ENCODE results near the gene SNX3.
"Not testable (repeated sequence)": the region's sequence is repeated elsewhere in the genome, so short reads cannot be mapped to it uniquely, and the experiment has no call there.

SNX3 gene

DNA sequence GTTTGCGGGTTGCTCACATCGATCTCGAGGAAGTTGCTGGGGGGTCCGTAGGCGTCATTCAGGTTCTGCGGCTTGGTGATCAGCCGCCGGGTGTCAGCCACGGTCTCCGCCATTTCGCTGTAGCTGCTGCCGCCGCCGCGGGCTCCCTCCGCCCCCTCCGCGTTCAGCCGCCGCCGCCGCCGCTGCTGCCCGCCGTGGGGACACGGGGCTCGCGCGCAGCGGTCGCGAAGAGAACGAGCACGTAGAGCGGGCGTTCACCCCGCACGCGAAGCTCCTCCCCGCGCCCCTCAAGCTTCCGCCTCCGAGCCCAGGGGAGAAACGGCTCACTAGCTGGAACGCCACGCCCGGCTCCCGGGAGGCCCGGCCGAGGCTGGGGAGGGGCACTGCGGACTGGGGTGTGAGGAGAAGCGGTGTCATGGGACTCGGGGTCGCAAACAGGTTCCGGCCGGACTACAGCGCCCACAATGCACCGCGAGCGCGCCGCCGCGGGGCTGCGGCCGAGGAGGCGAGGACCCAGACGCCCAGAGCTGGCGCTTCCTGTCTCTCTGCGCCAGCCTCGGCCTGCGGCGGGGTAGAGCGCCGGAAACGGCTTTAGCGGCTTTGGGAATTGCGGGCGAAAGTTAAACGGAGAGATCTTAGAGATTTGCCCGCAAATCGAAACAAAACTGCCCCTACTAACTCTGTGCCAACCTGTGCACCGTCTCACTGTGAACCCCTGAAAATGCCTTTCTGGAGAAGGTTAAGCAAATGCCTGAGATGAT lies at the start of gene SNX3:
TSS of gene SNX3 (minus strand) at position 232 of the 761 bp plus-strand sequence. CDS start at position 113, 119 bp downstream.
- DNase-seq: peak; percentile 91 to 99

DNA sequence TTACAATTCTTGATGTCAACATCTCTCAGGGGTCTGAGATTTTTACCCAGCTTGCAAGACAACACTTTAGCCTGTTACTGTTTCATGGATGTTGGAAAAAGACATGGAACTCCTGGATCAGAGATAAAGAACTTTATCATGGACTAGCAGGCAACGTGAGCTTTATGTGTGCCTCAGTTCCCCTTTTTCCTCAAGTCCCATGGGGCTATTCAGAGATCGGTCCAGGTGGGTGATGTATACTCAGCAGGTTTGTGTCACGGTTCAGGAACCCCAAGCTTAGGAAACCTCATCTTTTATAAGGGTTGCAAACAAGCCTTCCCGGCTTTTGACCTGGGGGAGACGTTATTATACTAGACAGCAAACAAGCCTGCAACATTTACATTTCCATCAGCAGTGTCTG lies 49.0 kb upstream of the SNX3 start:
- no peak for DNase-seq

DNA sequence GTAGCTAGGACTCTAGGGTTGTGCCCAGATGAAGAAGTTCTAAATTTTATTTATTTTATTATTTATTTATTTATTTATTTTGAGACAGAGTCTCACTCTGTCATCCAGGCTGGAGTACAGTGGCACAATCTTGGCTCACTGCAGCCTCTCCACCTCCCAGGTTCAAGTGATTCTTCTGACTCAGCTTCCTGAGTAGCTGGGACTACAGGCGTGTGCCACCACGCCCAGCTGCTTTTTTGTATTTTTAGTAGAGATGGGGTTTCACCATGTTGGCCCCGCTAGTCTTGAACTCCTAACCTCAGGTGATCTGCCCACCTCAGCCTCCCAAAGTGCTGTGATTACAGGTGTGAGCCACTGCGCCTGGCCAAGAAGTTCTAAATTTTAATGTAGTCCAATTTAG lies 47.8 kb upstream of the SNX3 start:
- DNase-seq: not testable (repeated sequence)

DNA sequence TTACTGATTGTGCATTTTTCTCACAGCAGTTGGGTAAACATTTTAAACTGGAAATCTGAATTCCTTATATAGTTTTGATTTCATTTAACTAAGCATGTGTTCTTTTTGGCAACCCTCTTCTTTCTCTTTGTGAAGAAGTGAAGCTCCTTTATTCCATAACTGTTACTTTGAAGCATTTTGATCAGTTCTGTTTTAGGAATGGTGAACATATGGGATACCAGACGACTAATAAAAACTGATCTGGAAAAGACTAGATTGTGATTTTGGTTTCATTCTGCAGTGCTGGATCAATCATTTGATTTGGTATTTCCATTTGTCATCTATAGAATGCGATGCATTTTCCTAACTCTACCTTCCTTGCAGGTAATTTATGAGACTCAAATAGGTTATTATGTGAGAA lies 43.8 kb upstream of the SNX3 start:
- DNase-seq: no peak

DNA sequence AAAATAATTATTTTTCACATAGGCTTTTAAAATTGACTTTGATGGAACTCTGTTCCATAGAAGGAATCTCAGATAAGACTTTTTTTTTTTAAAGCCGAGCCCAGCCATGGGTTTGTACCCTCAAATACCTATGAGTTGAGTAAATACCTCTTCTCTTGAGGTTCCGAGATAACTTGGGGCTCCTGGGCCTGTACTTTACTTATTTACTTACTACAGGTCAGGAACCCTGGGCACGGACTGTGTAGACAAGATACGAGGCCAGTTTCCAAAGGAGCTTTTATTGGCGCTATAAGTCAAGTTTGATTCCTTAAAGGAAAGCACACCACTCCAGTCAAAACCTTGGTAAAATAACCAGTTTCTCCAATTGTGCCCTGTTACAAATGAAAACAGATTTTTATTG lies 41.5 kb upstream of the SNX3 start:
- no peak for DNase-seq

DNA sequence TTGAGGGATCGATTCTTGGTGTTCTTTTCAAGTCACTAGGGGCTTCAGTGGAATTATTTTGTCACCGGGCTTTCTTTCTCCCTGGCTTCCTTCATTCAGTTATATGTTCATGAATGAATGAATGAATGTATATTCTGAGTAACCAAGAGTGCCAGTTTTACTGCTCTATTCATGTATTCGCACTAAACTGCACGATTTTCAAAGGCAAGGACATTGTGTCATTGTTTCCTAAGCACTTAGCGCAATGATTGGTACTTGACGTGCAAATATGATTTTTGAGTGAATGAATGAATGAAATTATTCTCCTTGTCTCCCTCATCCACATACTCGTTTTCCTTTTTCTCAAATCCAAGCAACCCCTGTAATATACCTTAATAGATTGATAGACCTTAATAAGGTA lies 34.8 kb upstream of the SNX3 start:
- no peak for DNase-seq

DNA sequence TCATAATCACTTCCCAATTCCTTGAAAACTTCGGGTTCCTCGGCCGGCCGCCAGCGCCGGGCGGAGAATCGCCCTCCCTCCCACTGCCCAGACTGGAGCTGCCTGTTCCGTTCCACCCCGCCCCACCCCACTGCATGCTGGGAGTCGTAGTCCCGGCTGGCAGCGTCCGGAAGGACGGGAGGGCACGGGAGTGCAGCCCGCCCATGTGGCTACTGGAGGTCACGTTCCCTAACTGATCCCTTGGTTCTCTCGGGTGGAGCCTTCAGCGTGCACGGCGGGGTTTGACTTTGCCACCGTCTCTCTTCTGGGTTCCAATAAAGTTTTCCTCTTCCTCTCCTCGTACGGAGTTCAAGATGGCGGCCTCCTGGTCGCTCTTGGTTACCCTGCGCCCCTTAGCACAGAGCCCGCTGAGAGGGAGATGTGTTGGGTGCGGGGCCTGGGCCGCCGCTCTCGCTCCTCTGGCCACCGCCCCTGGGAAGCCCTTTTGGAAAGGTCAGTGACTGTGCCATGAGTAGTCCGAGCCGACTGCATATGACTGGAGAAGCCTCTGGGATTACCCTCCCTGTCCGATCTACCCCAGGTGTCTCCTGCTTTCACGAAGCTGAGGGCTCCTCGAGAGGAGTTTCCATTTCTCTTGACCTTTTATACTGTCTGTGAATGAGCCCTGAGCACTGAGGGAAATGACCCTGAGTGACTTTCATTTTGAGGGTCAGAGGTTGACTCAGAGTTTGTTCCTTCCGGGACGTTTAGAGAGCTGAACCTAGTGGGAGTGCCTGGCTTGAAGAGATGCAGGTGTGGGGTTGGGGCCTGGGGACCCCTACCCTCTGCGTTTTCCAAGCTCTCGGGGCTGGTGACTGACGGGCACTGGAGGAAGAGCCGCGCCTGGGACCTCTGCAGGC lies 34.1 kb upstream of the SNX3 start, which contains the start of gene AFG1L:
TSS of gene AFG1L (plus strand) at position 328 of the 899 bp plus-strand sequence. CDS start at position 354, 26 bp downstream.
- DNase-seq: peak; percentile 83 to 89

DNA sequence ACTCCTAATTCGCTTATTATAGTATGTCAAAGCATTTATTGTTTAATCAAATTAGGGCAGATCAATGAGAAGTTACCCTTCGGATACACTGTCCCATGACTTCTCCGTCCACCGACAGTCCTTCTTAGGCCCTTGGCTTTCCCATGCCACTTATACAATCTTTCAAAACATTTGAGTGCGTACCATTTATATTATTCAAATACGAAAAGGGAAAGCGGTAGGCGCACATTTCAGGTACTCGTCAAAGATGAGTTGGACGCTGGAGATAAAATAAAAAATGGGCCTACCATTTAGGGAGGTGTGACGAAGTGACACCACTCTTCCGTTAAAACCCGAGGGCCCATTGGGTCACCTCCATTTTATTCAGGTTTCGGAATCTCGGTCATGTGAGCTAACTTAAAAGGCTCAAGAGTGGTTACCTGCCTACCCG lies 33.5 kb upstream of the SNX3 start:
- DNase-seq: no peak

DNA sequence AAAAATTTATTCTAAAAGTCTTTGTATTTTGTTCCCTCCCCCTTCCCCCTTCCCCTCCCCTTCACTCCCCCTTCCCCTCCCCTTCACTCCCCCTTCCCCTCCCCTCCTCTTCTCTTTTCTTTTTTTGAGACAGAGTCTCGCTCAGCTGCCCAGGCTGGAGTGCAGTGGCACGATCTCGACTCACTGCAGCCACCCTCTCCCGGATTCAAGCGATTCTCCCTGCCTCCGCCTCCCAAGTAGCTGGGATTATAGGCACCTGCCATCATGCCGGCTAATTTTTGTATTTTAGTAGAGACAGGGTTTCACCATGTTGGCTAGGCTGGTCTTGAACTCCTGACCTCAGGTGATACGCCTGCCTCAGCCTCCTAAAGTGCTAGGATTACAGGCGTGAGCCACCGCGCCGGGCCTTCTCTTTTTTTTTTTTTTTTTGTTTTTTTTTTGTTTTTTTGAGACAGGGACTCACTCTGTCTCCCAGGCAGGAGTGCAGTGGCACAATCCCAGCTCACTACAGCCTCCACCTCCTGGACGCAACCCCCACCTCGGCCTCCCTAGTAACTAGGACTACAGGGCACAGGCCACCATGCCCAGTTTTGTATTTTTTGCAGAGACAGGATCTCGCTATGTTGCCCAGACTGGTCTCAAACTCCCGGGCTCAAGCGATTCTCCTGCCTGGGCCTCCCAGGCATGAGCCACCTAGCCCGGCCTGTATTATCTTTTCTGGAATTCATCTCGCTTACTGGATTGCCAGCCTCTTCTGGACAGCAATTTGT lies 32.9 kb upstream of the SNX3 start:
- DNase-seq: no peak

DNA sequence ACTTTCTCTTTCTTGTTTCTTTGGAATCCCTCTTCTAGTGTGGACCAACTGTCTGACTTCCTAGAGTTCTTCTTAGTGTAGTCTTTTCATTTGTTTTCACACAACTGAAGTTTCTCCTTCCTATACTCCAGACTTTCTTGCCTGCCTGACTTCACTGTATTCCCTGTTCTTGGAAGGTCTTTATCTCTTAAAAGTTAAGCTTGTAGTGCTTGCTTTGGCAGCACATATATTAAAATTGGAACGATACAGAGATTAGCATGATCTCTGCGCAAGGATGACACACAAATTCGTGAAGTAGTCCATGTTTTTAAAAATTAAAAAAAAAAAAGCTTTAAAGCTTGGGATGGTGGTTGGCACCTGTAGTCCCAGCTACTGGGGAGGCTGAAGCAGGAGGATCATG lies 31.7 kb upstream of the SNX3 start:
- DNase-seq: not testable (repeated sequence)

DNA sequence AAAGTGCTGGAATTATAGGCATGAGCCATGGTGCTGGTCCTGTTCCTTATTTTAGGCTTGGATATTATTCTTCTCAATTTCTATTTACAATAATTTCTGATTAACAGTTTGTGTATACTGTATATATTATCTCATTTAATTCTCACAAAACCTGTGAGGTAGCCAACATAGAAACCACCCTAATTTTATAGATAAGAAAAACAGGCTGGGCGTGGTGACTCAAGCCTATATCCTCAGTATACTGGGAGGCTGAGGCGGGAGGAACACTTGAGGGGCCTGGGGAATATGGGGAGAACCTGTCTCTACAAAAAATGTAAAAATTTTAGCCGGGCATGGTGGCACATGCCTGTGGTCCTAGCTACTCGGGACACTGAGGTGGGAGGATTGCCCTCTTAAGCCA lies 30.3 kb upstream of the SNX3 start:
- DNase-seq: no peak

GRCh38 chr6:108288742-108289141 lies 27.9 kb upstream of the SNX3 start:
- DNase-seq: no peak

DNA sequence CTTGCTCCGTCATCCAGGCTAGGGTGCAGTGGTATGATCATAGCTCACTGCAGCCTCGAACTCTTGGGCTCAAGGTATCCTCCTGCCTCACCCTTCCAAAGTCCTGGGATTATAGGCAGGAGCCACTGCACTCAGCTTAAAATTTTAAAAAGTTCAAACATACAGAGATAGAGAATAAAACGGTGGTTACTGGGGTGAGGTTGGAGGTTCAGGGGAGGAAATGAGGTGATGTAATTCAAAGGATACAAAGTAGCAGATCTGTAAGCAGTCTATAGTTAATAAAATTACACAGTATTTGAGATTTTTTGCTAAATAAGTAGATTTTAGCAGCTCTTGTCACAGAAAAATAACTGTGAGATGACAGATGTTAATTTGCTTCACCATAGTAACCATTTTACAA lies 26.5 kb upstream of the SNX3 start:
- DNase-seq: no peak

DNA sequence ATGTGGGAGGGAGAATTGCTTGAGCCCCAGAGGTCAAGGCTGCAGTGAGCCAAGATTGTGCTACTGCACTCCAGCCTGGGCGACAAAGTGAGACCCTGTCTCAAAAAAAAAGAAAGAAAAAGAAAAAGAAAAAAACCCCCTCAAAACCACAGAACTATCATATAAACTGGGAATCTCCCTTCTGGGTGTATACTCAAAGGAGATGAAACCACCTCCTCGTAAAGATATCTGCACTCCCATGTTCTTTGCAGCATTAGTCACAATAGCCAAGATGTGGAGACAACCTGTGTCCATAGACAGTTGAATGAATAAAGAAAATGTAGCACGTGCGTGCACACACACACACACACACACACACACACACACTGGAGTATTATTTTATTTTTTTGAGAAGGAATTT lies 25.5 kb upstream of the SNX3 start:
- DNase-seq: no peak

- DNase-seq: no peak
These were observed 24.5 kb upstream of the SNX3 start for GRCh38 chr6:108285381-108285780.

DNA sequence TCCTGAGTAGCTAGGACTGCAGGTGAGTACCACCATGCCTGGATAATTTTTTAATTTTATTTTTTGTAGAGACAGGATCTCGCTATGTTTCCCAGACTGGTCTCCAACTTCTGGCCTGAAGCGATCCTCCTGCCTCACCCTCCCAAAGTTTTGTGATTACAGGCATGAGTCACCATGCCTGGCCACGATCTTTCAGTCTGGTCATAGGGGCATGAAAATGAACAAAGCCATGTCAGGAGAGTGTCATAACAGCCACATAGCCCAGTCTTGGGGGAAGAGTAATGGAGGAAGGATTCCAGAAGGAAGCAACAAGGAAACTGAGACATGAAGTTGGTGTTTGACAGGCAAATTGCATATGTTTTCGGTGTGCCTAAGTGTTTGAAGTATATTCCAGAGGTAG lies 17.0 kb upstream of the SNX3 start:
- no peak for DNase-seq

GRCh38 chr6:108277295-108277694 lies 16.5 kb upstream of the SNX3 start:
- no peak for DNase-seq

GRCh38 chr6:108275976-108276375 lies 15.1 kb upstream of the SNX3 start:
- DNase-seq: no peak

GRCh38 chr6:108274546-108274945 lies 13.7 kb upstream of the SNX3 start:
- DNase-seq: no peak

DNA sequence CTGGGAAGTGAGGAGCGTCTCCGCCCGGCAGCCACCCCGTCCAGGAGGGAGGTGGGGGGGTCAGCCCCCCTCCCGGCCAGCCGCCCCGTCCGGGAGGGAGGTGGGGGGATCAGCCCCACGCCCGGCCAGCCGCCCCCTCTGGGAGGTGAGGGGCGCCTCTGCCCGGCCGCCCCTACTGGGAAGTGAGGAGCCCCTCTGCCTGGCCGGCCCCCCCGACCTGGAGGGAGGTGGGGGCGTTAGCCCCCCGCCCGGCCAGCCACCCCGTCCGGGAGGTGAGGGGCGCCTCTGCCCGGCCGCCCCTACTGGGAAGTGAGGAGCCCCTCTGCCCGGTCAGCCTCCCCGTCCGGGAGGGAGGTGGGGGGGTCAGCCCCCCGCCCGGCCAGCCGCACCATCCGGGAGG lies 9.1 kb upstream of the SNX3 start:
- DNase-seq: not testable (repeated sequence)

GRCh38 chr6:108268845-108269244 lies 8.0 kb upstream of the SNX3 start:
- no peak for DNase-seq

- DNase-seq: no peak
These were observed 2.5 kb upstream of the SNX3 start for GRCh38 chr6:108263371-108263770.
